Endothelial cell of umbilical vein (primary cell): ENCODE measurements around the gene TMEM40. TPM values are rescaled to one million over a fixed set of nuclear protein-coding genes. Genes with fewer than 3 reads are reported as not detected.

Source experiments
- BruUV-seq: library from RNA; stranded (reverse); fragments of 400-500 nt; replicated peaks from 2 replicates; lab custom pipeline; 2021; lab: Mats Ljungman, UMichigan
- CTCF ChIA-PET: fragments of 300-600, 350-600 bp; sonication (Branson Sonifier 250); formaldehyde crosslinking; loops from one replicate; lab custom pipeline; 2021; ENCODE audit warnings: antibody characterized with exemption, inconsistent platforms; lab: Charles Lee
- POLR2A ChIA-PET: fragments of 300-600, 350-600 bp; sonication (Branson Sonifier 250); formaldehyde crosslinking; loops from one replicate; lab custom pipeline; 2021; ENCODE audit warnings: antibody characterized with exemption, inconsistent platforms; lab: Charles Lee
- DNase-seq: peaks from one replicate; pipeline ENCODE4 v3.0.0-alpha.2; 2011; ENCODE audit warnings: low read depth, low spot score
- FAIRE-seq: peaks from 2 replicates; lab custom pipeline; 2011; peaks lifted over from hg19 to GRCh38; lab: Jason Lieb, UNC
- H2AFZ ChIP-seq: 2 replicates; pipeline ENCODE4 v1.6.0; 2012; ENCODE audit warnings: low read depth, low read length, control low read depth, inconsistent platforms
- H3K27ac ChIP-seq: 2 replicates; pipeline ENCODE4 v1.5.1; 2011; ENCODE audit warnings: low read depth, mild to moderate bottlenecking, control low read depth, low read length, moderate library complexity; ENCODE audit not compliant: insufficient read depth
- H3K27me3 ChIP-seq, 2 experiments: 2 replicates each; pipeline versions ENCODE4 v1.6.0 to v1.6.1; 2011; ENCODE audit warnings: low read length in 2 of 2, mixed read lengths in 1 of 2; ENCODE audit not compliant: control insufficient read depth in 2 of 2, insufficient read depth in 2 of 2
- H3K36me3 ChIP-seq, 2 experiments: 2 replicates in 1 of 2; 3 replicates in 1 of 2; pipeline ENCODE4 v1.5.1; 2011; ENCODE audit warnings: low read length in 2 of 2, mild to moderate bottlenecking in 1 of 2, moderate library complexity in 1 of 2; ENCODE audit not compliant: control insufficient read depth in 2 of 2, insufficient read depth in 2 of 2; ENCODE audit errors: extremely low read depth in 1 of 2
- H3K4me1 ChIP-seq: 3 replicates; pipeline ENCODE4 v1.5.1; 2011; ENCODE audit warnings: mild to moderate bottlenecking, low read length; ENCODE audit not compliant: control insufficient read depth, insufficient read depth; ENCODE audit errors: extremely low read depth
- H3K4me2 ChIP-seq: 2 replicates; pipeline ENCODE4 v1.6.1; 2011; ENCODE audit warnings: low read length, control low read depth, mixed read lengths; ENCODE audit not compliant: insufficient read depth
- H3K4me3 ChIP-seq, 3 experiments: fragments of 200-600 bp in 1 of 3; sonication (generic), shearing (Covaris generic) in 1 of 3; replicated peaks in 1 of 3; 2 replicates each; pipeline ENCODE4 v1.5.1; 2011 to 2016; ENCODE audit warnings: control low read depth in 3 of 3, low read length in 3 of 3, mild to moderate bottlenecking in 2 of 3, inconsistent platforms in 1 of 3, low read depth in 1 of 3, moderate library complexity in 1 of 3; ENCODE audit not compliant: insufficient read depth in 1 of 3
- H3K79me2 ChIP-seq: 2 replicates; pipeline ENCODE4 v1.6.0; 2012; ENCODE audit warnings: low read length, inconsistent platforms; ENCODE audit not compliant: control insufficient read depth, insufficient read depth
- H3K9ac ChIP-seq: replicated peaks from 2 replicates; pipeline ENCODE3; 2011; ENCODE audit warnings: low read length, control low read depth; ENCODE audit not compliant: insufficient read depth; ENCODE audit errors: extremely low read depth
- H3K9me1 ChIP-seq: replicated peaks from 3 replicates; pipeline ENCODE4 v1.6.0; 2011; ENCODE audit warnings: mild to moderate bottlenecking, low read length; ENCODE audit not compliant: control insufficient read depth, insufficient read depth; ENCODE audit errors: extremely low read depth
- H3K9me3 ChIP-seq: replicated peaks from 2 replicates; pipeline ENCODE4 v1.5.1; 2012; ENCODE audit warnings: low read length, inconsistent platforms; ENCODE audit not compliant: control insufficient read depth, insufficient read depth
- H4K20me1 ChIP-seq: replicated peaks from 2 replicates; pipeline ENCODE3; 2011; ENCODE audit warnings: mild to moderate bottlenecking, low read length; ENCODE audit not compliant: control insufficient read depth, insufficient read depth; ENCODE audit errors: extremely low read depth
- EZH2 ChIP-seq: IDR thresholded peaks from 2 replicates; pipeline ENCODE4 v1.6.1; 2012; ENCODE audit warnings: borderline replicate concordance, low read depth, mild to moderate bottlenecking, moderate library complexity, low read length, inconsistent platforms; ENCODE audit not compliant: severe bottlenecking
- FOS ChIP-seq: IDR thresholded peaks from 2 replicates; pipeline ENCODE4 v1.6.1; 2011; ENCODE audit warnings: mild to moderate bottlenecking, low read length, moderate library complexity, borderline replicate concordance; ENCODE audit not compliant: insufficient read depth
- GATA2 ChIP-seq: IDR thresholded peaks from 2 replicates; pipeline ENCODE4 v1.7.0; 2011; ENCODE audit warnings: low read depth, mild to moderate bottlenecking, moderate library complexity, mixed read lengths, low read length; ENCODE audit not compliant: insufficient read length, insufficient read depth
- JUN ChIP-seq: IDR thresholded peaks from 2 replicates; pipeline ENCODE4 v1.6.1; 2011; ENCODE audit warnings: borderline replicate concordance, low read depth; ENCODE audit not compliant: insufficient read length, insufficient read depth
- MAX ChIP-seq: IDR thresholded peaks from 2 replicates; pipeline ENCODE4 v1.6.1; 2011; ENCODE audit not compliant: insufficient read depth, insufficient read length
- MYC ChIP-seq: IDR thresholded peaks from one replicate; pipeline ENCODE4 v1.6.1; 2011; ENCODE audit warnings: mild to moderate bottlenecking, low read depth, low read length
- POLR2A ChIP-seq: IDR thresholded peaks from 2 replicates; pipeline ENCODE4 v1.6.1; 2012; ENCODE audit warnings: low read depth, mild to moderate bottlenecking, control low read depth, low read length
- POLR2AphosphoS5 ChIP-seq: IDR thresholded peaks from 2 replicates; pipeline ENCODE4 v1.6.1; 2012; ENCODE audit warnings: low read depth, mild to moderate bottlenecking, control low read depth, low read length, moderate library complexity; ENCODE audit not compliant: insufficient read depth
- dilution Hi-C: fragments of 300-500 bp; cut with MboI; formaldehyde crosslinking; loops from one replicate; pipeline ENCODE4 v1.15.0; 2019; ENCODE audit warnings: low sequenced_read_pairs; ENCODE audit not compliant: extremely low pct_ligation_motif_present
- intact Hi-C: fragments of 100-400 bp; cut with micrococcal nuclease; formaldehyde crosslinking; loops from one replicate; pipeline ENCODE4 v1.10.0; 2022
- polyA plus RNA-seq, 4 experiments: library from polyadenylated mRNA; depleted of rRNA in 3 of 4; stranded (reverse) in 3 of 4; unstranded in 1 of 4; fragments of >200 nt; gene quantifications; 2 replicates each; pipeline versions ENCODE4 v1.2.1 to v1.2.3, GENCODE V29; 2011 to 2012; ENCODE audit warnings: missing spikeins in 1 of 4
- total RNA-seq: library from RNA; stranded (reverse); gene quantifications from 2 replicates; pipeline ENCODE4 v1.2.3, GENCODE V29; 2021
- TF ChIP-seq, protein P1 (sequence below), 2 donors: IDR thresholded peaks; 1 replicate in 1 of 2; 2 replicates in 1 of 2; pipeline ENCODE4 v1.5.1; 2011; ENCODE audit warnings: low read length in 2 of 2, mild to moderate bottlenecking in 2 of 2, moderate library complexity in 2 of 2, control low read depth in 1 of 2, inconsistent platforms in 1 of 2, low read depth in 1 of 2; ENCODE audit not compliant: insufficient read depth in 1 of 2; ENCODE audit errors: extremely low read depth in 1 of 2

TMEM40 gene
- total and polyA plus RNA-seq, 2 donors (not counting 3 experiments of a cell fraction or from before 2014, with no cell fraction given), result not detected

DNA sequence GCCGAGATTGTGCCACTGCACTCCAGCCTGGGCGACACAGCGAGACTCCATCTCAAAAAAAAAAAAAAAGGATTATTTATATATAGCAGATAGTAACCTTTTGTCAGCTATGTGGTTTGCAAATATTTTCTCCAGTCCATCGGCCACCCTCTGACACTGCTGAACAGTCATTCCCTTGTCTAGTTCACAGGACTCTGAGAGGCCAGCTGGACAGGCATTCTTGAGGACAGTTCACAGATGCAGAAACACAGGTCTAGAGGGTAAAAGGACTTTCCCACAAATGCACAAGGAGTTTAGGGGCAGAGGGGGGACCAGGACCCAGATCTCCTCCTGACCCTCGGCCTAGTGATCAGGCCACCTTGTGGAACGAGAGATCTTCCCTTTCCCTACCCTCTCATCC, 7.5 kb upstream of the TMEM40 start:
- no peaks in the 10 kb centered on the region for H3K4me1 ChIP-seq
- H3K4me3 ChIP-seq, result no peak overlapping the region
- FAIRE-seq (no peak), DNase-seq (no peak)
- H3K79me2 ChIP-seq, result no peaks in the 10 kb centered on the region
- ChIA-PET POLR2A (no interaction called here), CTCF (interaction anchor here (2.7 kb wide), 1 partner anchor 21 kb away, joined by 7 read pairs; no protein-coding TSS in a partner anchor)
- no peak for TF ChIP-seq MYC
- TF ChIP-seq MAX, result no peak
- TF ChIP-seq GATA2, result no peak
- no peak for TF ChIP-seq JUN
- TF ChIP-seq, protein P1, sequence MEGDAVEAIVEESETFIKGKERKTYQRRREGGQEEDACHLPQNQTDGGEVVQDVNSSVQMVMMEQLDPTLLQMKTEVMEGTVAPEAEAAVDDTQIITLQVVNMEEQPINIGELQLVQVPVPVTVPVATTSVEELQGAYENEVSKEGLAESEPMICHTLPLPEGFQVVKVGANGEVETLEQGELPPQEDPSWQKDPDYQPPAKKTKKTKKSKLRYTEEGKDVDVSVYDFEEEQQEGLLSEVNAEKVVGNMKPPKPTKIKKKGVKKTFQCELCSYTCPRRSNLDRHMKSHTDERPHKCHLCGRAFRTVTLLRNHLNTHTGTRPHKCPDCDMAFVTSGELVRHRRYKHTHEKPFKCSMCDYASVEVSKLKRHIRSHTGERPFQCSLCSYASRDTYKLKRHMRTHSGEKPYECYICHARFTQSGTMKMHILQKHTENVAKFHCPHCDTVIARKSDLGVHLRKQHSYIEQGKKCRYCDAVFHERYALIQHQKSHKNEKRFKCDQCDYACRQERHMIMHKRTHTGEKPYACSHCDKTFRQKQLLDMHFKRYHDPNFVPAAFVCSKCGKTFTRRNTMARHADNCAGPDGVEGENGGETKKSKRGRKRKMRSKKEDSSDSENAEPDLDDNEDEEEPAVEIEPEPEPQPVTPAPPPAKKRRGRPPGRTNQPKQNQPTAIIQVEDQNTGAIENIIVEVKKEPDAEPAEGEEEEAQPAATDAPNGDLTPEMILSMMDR (IDR thresholded peaks at IDR 0.05; ENCODE audit: extremely low read depth in 1 of 2, insufficient read depth in 1 of 2, low read depth in 1 of 2, low read length in 2 of 2), result no peak
- no peak for TF ChIP-seq EZH2
- TF ChIP-seq FOS, result no peak
- TF ChIP-seq POLR2AphosphoS5, result no peak
- TF ChIP-seq POLR2A, result no peak
- H3K9me3 ChIP-seq, result no peaks in the 10 kb centered on the region
- intact Hi-C loops, result no loop called here
- H3K27me3 ChIP-seq, result no peaks in the 10 kb centered on the region
- no peak overlapping the region for H3K27ac ChIP-seq
- no peaks in the 10 kb centered on the region for H3K36me3 ChIP-seq
- BruUV-seq, result no TSS peak
- dilution Hi-C loops, result no loop called here
- no peak overlapping the region for H2AFZ ChIP-seq
- no peak overlapping the region for H3K9ac ChIP-seq
- no peaks in the 10 kb centered on the region for H4K20me1 ChIP-seq
- H3K9me1 ChIP-seq, result no peaks in the 10 kb centered on the region
- H3K4me2 ChIP-seq, result no peak overlapping the region
